HCT116 (cell line): ENCODE results near the gene SSRP1. TPM values are rescaled to one million over a fixed set of nuclear protein-coding genes. Genes with fewer than 3 reads are reported as not detected.

Experiments
- ATAC-seq: fragments of 200-7000 bp; cut with Tn5 transposase; 2 replicates; pipeline ENCODE4 v1.9.1; 2020; ENCODE audit warnings: mild to moderate bottlenecking, moderate library complexity
- BruUV-seq: library from RNA; stranded (reverse); fragments of 400-500 nt; replicated peaks from 2 replicates; lab custom pipeline; 2021; lab: Mats Ljungman, UMichigan
- CTCF ChIA-PET: fragments of 300-600 bp; sonication (Branson Sonifier 250); formaldehyde crosslinking; loops from one replicate; lab custom pipeline; 2021; ENCODE audit warnings: antibody characterized with exemption; lab: Charles Lee
- POLR2A ChIA-PET: fragments of 300-600, 350-600 bp; sonication (Branson Sonifier 250); formaldehyde crosslinking; loops from one replicate; lab custom pipeline; 2021; ENCODE audit warnings: antibody characterized with exemption; lab: Charles Lee
- RAD21 ChIA-PET, 2 experiments: fragments of 300-600 bp; sonication (Branson Sonifier 250); formaldehyde crosslinking; loops; one replicate each; lab custom pipeline; 2023; ENCODE audit warnings: low total read pairs in 2 of 2; ENCODE audit not compliant: uncharacterized antibody in 2 of 2, unreplicated experiment in 2 of 2, low non-redundant PET in 1 of 2; lab: Charles Lee
- DNase-seq: peaks from one replicate; pipeline ENCODE4 v3.0.0-alpha.2; 2010; ENCODE audit warnings: low read depth, low spot score
- H2AFZ ChIP-seq: fragments of 200-600 bp; shearing (Covaris generic), sonication (generic); 2 replicates; pipeline ENCODE4 v1.6.1; 2017; ENCODE audit warnings: low read depth, mixed run types, mixed read lengths, antibody characterized with exemption, low read length; ENCODE audit not compliant: poor library complexity, severe bottlenecking
- H3K27ac ChIP-seq: 2 replicates; pipeline ENCODE4 v1.5.1; 2012; ENCODE audit warnings: low read depth, low read length
- H3K27me3 ChIP-seq: fragments of 200-600 bp; sonication (generic); 2 replicates; pipeline ENCODE4 v1.6.1; 2016; ENCODE audit warnings: mixed run types, low read length, mixed read lengths; ENCODE audit not compliant: insufficient read depth
- H3K36me3 ChIP-seq, 2 experiments: fragments of 200-500 bp in 1 of 2; fragments of 200-600 bp in 1 of 2; sonication (Bioruptor generic) in 1 of 2; sonication (generic) in 1 of 2; 2 replicates each; pipeline versions ENCODE4 v1.5.1 to v1.6.1; 2014 to 2016; ENCODE audit warnings: low read length in 2 of 2, inconsistent platforms in 1 of 2, mixed read lengths in 1 of 2, mixed run types in 1 of 2; ENCODE audit not compliant: insufficient read depth in 2 of 2, control insufficient read depth in 1 of 2
- H3K4me1 ChIP-seq, 2 experiments: fragments of 200-600 bp in 1 of 2; sonication (generic) in 1 of 2; 2 replicates each; pipeline versions ENCODE4 v1.5.1 to v1.6.1; 2012 to 2017; ENCODE audit warnings: low read length in 2 of 2, inconsistent platforms in 1 of 2, mild to moderate bottlenecking in 1 of 2, mixed read lengths in 1 of 2, mixed run types in 1 of 2, moderate library complexity in 1 of 2; ENCODE audit not compliant: insufficient read depth in 2 of 2, control insufficient read depth in 1 of 2
- H3K4me2 ChIP-seq: fragments of 200-600 bp; sonication (generic); 2 replicates; pipeline ENCODE4 v1.6.1; 2017; ENCODE audit warnings: mixed run types, low read length, mixed read lengths
- H3K4me3 ChIP-seq, 2 experiments: fragments of 200-600 bp in 1 of 2; sonication (generic) in 1 of 2; replicated peaks in 1 of 2; 2 replicates each; pipeline ENCODE4 v1.5.1; 2011 to 2016; ENCODE audit warnings: low read length in 2 of 2, control low read depth in 1 of 2, low read depth in 1 of 2, mild to moderate bottlenecking in 1 of 2, mixed read lengths in 1 of 2, mixed run types in 1 of 2
- H3K79me2 ChIP-seq: fragments of 200-600 bp; sonication (generic); 2 replicates; pipeline ENCODE4 v1.6.1; 2017; ENCODE audit warnings: mild to moderate bottlenecking, mixed run types, low read length, moderate library complexity, mixed read lengths; ENCODE audit not compliant: insufficient read depth
- H3K9ac ChIP-seq: fragments of 200-600 bp; sonication (generic); 2 replicates; pipeline ENCODE4 v1.6.1; 2016; ENCODE audit warnings: low read length, mixed read lengths
- H3K9me2 ChIP-seq: fragments of 200-600 bp; sonication (generic), shearing (Covaris generic); 2 replicates; pipeline ENCODE4 v1.6.1; 2017; ENCODE audit warnings: mixed run types, mild to moderate bottlenecking, moderate library complexity; ENCODE audit not compliant: insufficient read depth
- H3K9me3 ChIP-seq, 2 experiments: fragments of 200-500 bp in 1 of 2; fragments of 200-600 bp in 1 of 2; sonication (Bioruptor generic) in 1 of 2; sonication (generic) in 1 of 2; 2 replicates each; pipeline ENCODE4 v1.6.1; 2014 to 2017; ENCODE audit warnings: low read length in 2 of 2, mixed read lengths in 2 of 2, inconsistent platforms in 1 of 2, low read depth in 1 of 2, mild to moderate bottlenecking in 1 of 2, mixed run types in 1 of 2, moderate library complexity in 1 of 2; ENCODE audit not compliant: control insufficient read depth in 1 of 2, insufficient read depth in 1 of 2
- H4K20me1 ChIP-seq: fragments of 200-600 bp; sonication (generic), shearing (Covaris generic); 2 replicates; pipeline ENCODE4 v1.6.1; 2017; ENCODE audit warnings: mixed run types, mild to moderate bottlenecking, moderate library complexity; ENCODE audit not compliant: insufficient read depth
- ATF3 ChIP-seq: IDR thresholded peaks from 2 replicates; pipeline ENCODE4 v1.6.1; 2012
- CTCF ChIP-seq, 3 experiments: fragments of 200-600 bp in 1 of 3; sonication (generic) in 1 of 3; IDR thresholded peaks in 2 of 3; conservative IDR thresholded peaks in 1 of 3; 2 replicates each; pipeline ENCODE4 v1.5.1; 2012 to 2017; ENCODE audit warnings: low read depth in 2 of 3, low read length in 2 of 3, antibody characterized with exemption in 1 of 3, borderline replicate concordance in 1 of 3, control low read depth in 1 of 3, mild to moderate bottlenecking in 1 of 3, mixed read lengths in 1 of 3, mixed run types in 1 of 3, moderate library complexity in 1 of 3; ENCODE audit not compliant: insufficient read depth in 1 of 3
- EGR1 ChIP-seq: IDR thresholded peaks from 2 replicates; pipeline ENCODE4 v1.6.1; 2012; ENCODE audit warnings: low read depth
- EZH2 ChIP-seq: fragments of 200-600 bp; sonication (generic); IDR thresholded peaks from 2 replicates; pipeline ENCODE4 v1.6.1; 2017; ENCODE audit warnings: antibody characterized with exemption, mixed run types
- FOSL1 ChIP-seq: IDR thresholded peaks from 2 replicates; pipeline ENCODE4 v1.6.1; 2012; ENCODE audit warnings: low read depth
- JUND ChIP-seq: IDR thresholded peaks from 2 replicates; pipeline ENCODE4 v1.6.1; 2012
- MAX ChIP-seq: IDR thresholded peaks from 2 replicates; pipeline ENCODE4 v1.6.1; 2012
- POLR2A ChIP-seq: IDR thresholded peaks from 2 replicates; pipeline ENCODE4 v1.7.0; 2011; ENCODE audit warnings: borderline replicate concordance; ENCODE audit not compliant: insufficient read depth, insufficient read length; ENCODE audit errors: extremely low read depth
- POLR2AphosphoS5 ChIP-seq: IDR thresholded peaks from 2 replicates; pipeline ENCODE4 v1.6.1; 2011; ENCODE audit warnings: mild to moderate bottlenecking, low read depth, low read length, moderate library complexity
- RAD21 ChIP-seq: IDR thresholded peaks from 2 replicates; pipeline ENCODE4 v1.6.1; 2012; ENCODE audit warnings: low read depth, mild to moderate bottlenecking
- REST ChIP-seq: IDR thresholded peaks from 2 replicates; pipeline ENCODE4 v1.6.1; 2012; ENCODE audit warnings: low read depth
- SP1 ChIP-seq: IDR thresholded peaks from 2 replicates; pipeline ENCODE4 v1.6.1; 2012; ENCODE audit warnings: low read depth
- SRF ChIP-seq: IDR thresholded peaks from 2 replicates; pipeline ENCODE4 v1.6.1; 2012; ENCODE audit warnings: low read depth
- TCF7L2 ChIP-seq: IDR thresholded peaks from 2 replicates; pipeline ENCODE4 v1.7.0; 2011; ENCODE audit warnings: borderline replicate concordance, inconsistent platforms; ENCODE audit not compliant: insufficient read depth, insufficient read length; ENCODE audit errors: extremely low read depth
- YY1 ChIP-seq: IDR thresholded peaks from 2 replicates; pipeline ENCODE4 v1.6.1; 2011; ENCODE audit warnings: low read length, low read depth, moderate library complexity, mild to moderate bottlenecking; ENCODE audit not compliant: insufficient replicate concordance; ENCODE audit errors: extremely low read depth
- ZFX ChIP-seq: fragments of 450-650 bp; IDR thresholded peaks from 2 replicates; pipeline ENCODE4 v1.6.1; 2017
- intact Hi-C: fragments of 100-400 bp; cut with micrococcal nuclease; formaldehyde crosslinking; loops from 2 replicates; pipeline ENCODE4 v1.10.0; 2022
- total RNA-seq: library from RNA; stranded (reverse); gene quantifications from one replicate; pipeline ENCODE4 v1.2.1, GENCODE V29; 2021; ENCODE audit not compliant: unreplicated experiment

SSRP1 gene
- total RNA-seq, 1 experiment from 2014 or later, result 260 TPM

GRCh38 chr11:57288771-57289579, 46.7 kb downstream of the SSRP1 start:
- no peak overlapping the region for H3K9ac ChIP-seq

More at GRCh38 chr11:57288771-57289579, 46.7 kb downstream of the SSRP1 start:
- ATAC-seq (no peak), DNase-seq (no peak)
- Histone ChIP-seq H3K36me3 (no peaks in the 10 kb centered on the region), H3K4me1 (no peaks in the 10 kb centered on the region), H2AFZ (no peak overlapping the region), H3K27me3 (no peaks in the 10 kb centered on the region), H3K79me2 (no peaks in the 10 kb centered on the region), H3K9me3 (no peaks in the 10 kb centered on the region), H4K20me1 (no peaks in the 10 kb centered on the region), H3K4me2 (no peak overlapping the region), H3K9me2 (no peaks in the 10 kb centered on the region), H3K27ac (no peak overlapping the region), H3K4me3 (no peak overlapping the region)
- intact Hi-C loops, result no loop called here
- no TSS peak for BruUV-seq
- no peak for TF ChIP-seq JUND
- no peak for TF ChIP-seq YY1
- TF ChIP-seq EZH2, result no peak
- no peak for TF ChIP-seq SRF
- no peak for TF ChIP-seq POLR2A
- TF ChIP-seq EGR1, result no peak
- TF ChIP-seq ZFX, result no peak
- TF ChIP-seq CTCF (IDR thresholded peaks at IDR 0.05 in 2 of 3, conservative IDR thresholded peaks at IDR 0.05 in 1 of 3; ENCODE audit: borderline replicate concordance in 1 of 3, insufficient read depth in 1 of 3, low read depth in 2 of 3, low read length in 2 of 3), result no peak
- TF ChIP-seq RAD21, result no peak
- TF ChIP-seq SP1, result no peak
- TF ChIP-seq ATF3, result no peak
- TF ChIP-seq FOSL1, result no peak
- no peak for TF ChIP-seq POLR2AphosphoS5
- no peak for TF ChIP-seq MAX
- no peak for TF ChIP-seq REST
- no peak for TF ChIP-seq TCF7L2
- POLR2A ChIA-PET, result no interaction called here
- CTCF ChIA-PET, result no interaction called here
- RAD21 ChIA-PET, result no interaction called here
